PC-3 (cell line): Measurements from ENCODE around the gene FLNB. TPM values are rescaled to one million over a fixed set of nuclear protein-coding genes. Genes with fewer than 3 reads are reported as not detected.

Experiments
- ATAC-seq: fragments of 200-7000 bp; cut with Tn5 transposase; 2 replicates; pipeline ENCODE4 v1.9.1; 2020; ENCODE audit warnings: mild to moderate bottlenecking, moderate library complexity
- BruUV-seq: library from RNA; stranded (reverse); fragments of 400-500 nt; replicated peaks from 2 replicates; lab custom pipeline; 2021; lab: Mats Ljungman, UMichigan
- CTCF ChIA-PET: fragments of 300-600 bp; sonication (Branson Sonifier 250); formaldehyde crosslinking; loops from one replicate; lab custom pipeline; 2022; ENCODE audit warnings: antibody characterized with exemption; lab: Charles Lee
- POLR2A ChIA-PET: fragments of 300-600 bp; sonication (Branson Sonifier 250); formaldehyde crosslinking; loops from one replicate; lab custom pipeline; 2022; ENCODE audit warnings: antibody characterized with exemption; ENCODE audit not compliant: unreplicated experiment; lab: Charles Lee
- DNase-seq: peaks from one replicate; pipeline ENCODE4 v3.0.0-alpha.2; 2015
- H2AFZ ChIP-seq: fragments of 300-600 bp; sonication (generic); 2 replicates; pipeline ENCODE4 v1.6.0; 2016; ENCODE audit warnings: antibody characterized with exemption, low read length
- H3F3A ChIP-seq: fragments of 300-600 bp; sonication (generic); one replicate; pipeline ENCODE4 v1.6.0; 2017; ENCODE audit warnings: antibody characterized with exemption, low read length, control low read depth, mild to moderate bottlenecking; ENCODE audit not compliant: unreplicated experiment
- H3K27ac ChIP-seq: fragments of 300-600 bp; sonication (generic); 2 replicates; pipeline ENCODE4 v1.5.1; 2016; ENCODE audit warnings: mild to moderate bottlenecking, low read length
- H3K27me3 ChIP-seq: fragments of 300-600 bp; sonication (generic); 2 replicates; pipeline ENCODE4 v1.6.1; 2016; ENCODE audit warnings: low read length, mixed read lengths
- H3K36me3 ChIP-seq: fragments of 300-600 bp; sonication (generic); 2 replicates; pipeline ENCODE4 v1.6.1; 2016; ENCODE audit warnings: low read depth, mixed run types, low read length, mixed read lengths
- H3K4me1 ChIP-seq: fragments of 300-600 bp; sonication (generic); 2 replicates; pipeline ENCODE4 v1.5.1; 2016; ENCODE audit warnings: low read length; ENCODE audit not compliant: insufficient read depth
- H3K4me2 ChIP-seq: fragments of 300-600 bp; sonication (generic); 2 replicates; pipeline ENCODE4 v1.6.0; 2016; ENCODE audit warnings: low read length
- H3K4me3 ChIP-seq: fragments of 300-600 bp; sonication (generic); 2 replicates; pipeline ENCODE4 v1.5.1; 2016; ENCODE audit warnings: mild to moderate bottlenecking, low read length, mixed read lengths
- H3K79me2 ChIP-seq: fragments of 300-600 bp; sonication (generic); 2 replicates; pipeline ENCODE4 v1.6.1; 2017; ENCODE audit warnings: low read length, mixed read lengths
- H3K9ac ChIP-seq: fragments of 300-600 bp; sonication (generic); 2 replicates; pipeline ENCODE4 v1.6.0; 2016; ENCODE audit warnings: mild to moderate bottlenecking, low read length
- H3K9me2 ChIP-seq: fragments of 300-600 bp; sonication (generic); replicated peaks from 2 replicates; pipeline ENCODE4 v1.6.1; 2016; ENCODE audit warnings: mixed run types, low read length, mixed read lengths
- H3K9me3 ChIP-seq: fragments of 300-600 bp; sonication (generic); 2 replicates; pipeline ENCODE4 v1.6.1; 2016; ENCODE audit warnings: low read length, mixed read lengths
- H4K20me1 ChIP-seq: fragments of 300-600 bp; sonication (generic); 2 replicates; pipeline ENCODE4 v1.6.1; 2016; ENCODE audit warnings: low read length, mixed read lengths
- CTCF ChIP-seq: fragments of 300-600 bp; sonication (generic); conservative IDR thresholded peaks from 2 replicates; pipeline ENCODE4 v1.5.1; 2017; ENCODE audit warnings: antibody characterized with exemption, low read depth, mild to moderate bottlenecking, low read length
- EZH2 ChIP-seq: fragments of 300-600 bp; sonication (generic); IDR thresholded peaks from one replicate; pipeline ENCODE4 v1.6.1; 2017; ENCODE audit warnings: antibody characterized with exemption, mild to moderate bottlenecking, low read length; ENCODE audit not compliant: unreplicated experiment
- EZH2phosphoT487 ChIP-seq: fragments of 300-600 bp; sonication (generic); IDR thresholded peaks from 2 replicates; pipeline ENCODE4 v1.6.1; 2018; ENCODE audit warnings: mild to moderate bottlenecking, antibody characterized with exemption, low read length, borderline replicate concordance
- intact Hi-C: fragments of 100-400 bp; cut with micrococcal nuclease; formaldehyde crosslinking; loops from 2 replicates; pipeline ENCODE4 v1.9.0; 2023
- total RNA-seq: library from RNA; depleted of rRNA; stranded (reverse); fragments of >200 nt; gene quantifications from 2 replicates; pipeline ENCODE4 v1.2.3, GENCODE V29; 2014

The FLNB gene
- total RNA-seq, 1 experiment from 2014 or later = 505 TPM

- H3F3A ChIP-seq = peaks cover 4% of the 10 kb centered on the region
- peaks cover 47% of the 10 kb centered on the region for H3K4me1 ChIP-seq
- no peaks in the 10 kb centered on the region for H3K9me2 ChIP-seq
- peak overlapping the region; percentile 73 for H3K27ac ChIP-seq
- no peak for TF ChIP-seq CTCF
- no peak for TF ChIP-seq EZH2phosphoT487
- TF ChIP-seq EZH2 = no peak
- ATAC-seq (no peak), DNase-seq (no peak)
- H3K79me2 ChIP-seq = no peaks in the 10 kb centered on the region
- BruUV-seq = no TSS peak
- no peaks in the 10 kb centered on the region for H3K36me3 ChIP-seq
- no peak overlapping the region for H3K9ac ChIP-seq
- H4K20me1 ChIP-seq = no peaks in the 10 kb centered on the region
- intact Hi-C loops = no loop called here
- no peaks in the 10 kb centered on the region for H3K27me3 ChIP-seq
- 0 out of 2 replicates have a peak overlapping the region, but pooled peaks have one; percentile 45 for H3K4me2 ChIP-seq
- POLR2A ChIA-PET = no interaction called here
- CTCF ChIA-PET = no interaction called here
- H3K9me3 ChIP-seq = no peaks in the 10 kb centered on the region
- H2AFZ ChIP-seq = no peak overlapping the region
- H3K4me3 ChIP-seq = no peak overlapping the region
Measured at GRCh38 chr3:57982561-57983243, 25.5 kb upstream of the FLNB start.

GRCh38 chr3:57983734-57984518, 24.3 kb upstream of the FLNB start:
- ATAC-seq (peak; percentile 78), DNase-seq (peak; percentile 87)
- Histone ChIP-seq H3K27me3 (no peaks in the 10 kb centered on the region), H3K27ac (peak overlapping the region; percentile 73), H3K36me3 (no peaks in the 10 kb centered on the region), H3K9me3 (no peaks in the 10 kb centered on the region), H3K9me2 (no peaks in the 10 kb centered on the region), H3K4me2 (peak overlapping the region; percentile 45), H2AFZ (0 out of 2 replicates have a peak overlapping the region, but pooled peaks have one; percentile 13), H3K9ac (peak overlapping the region; percentile 3; the same call in 1 of the 2 replicates), H3K79me2 (no peaks in the 10 kb centered on the region), H3K4me1 (peaks cover 43% of the 10 kb centered on the region), H3F3A (no peaks in the 10 kb centered on the region), H3K4me3 (no peak overlapping the region), H4K20me1 (no peaks in the 10 kb centered on the region)
- TF ChIP-seq EZH2 (no peak), EZH2phosphoT487 (no peak), CTCF (no peak)
- TSS peak; percentile 73 for BruUV-seq
- ChIA-PET CTCF (interaction anchor here (0.6 kb wide), 1 partner anchor 58 kb away, joined by 5 read pairs; no protein-coding TSS in a partner anchor), POLR2A (no interaction called here)
- intact Hi-C loops = no loop called here
